HepG2 (cell line): ENCODE measurements around the gene HEPACAM. TPM values are rescaled to one million over a fixed set of nuclear protein-coding genes. Genes with fewer than 3 reads are reported as not detected.
A peak's percentile ranks its signal among the peaks of the same experiment; 100 is the strongest.

Experiments
- DNMT3B ChIP-seq: conservative IDR thresholded peaks from 2 replicates; pipeline ENCODE4 v1.6.1; 2016; ENCODE audit warnings: missing biosample characterization, control low read depth
- EHMT2 ChIP-seq: fragments of 200-600 bp; sonication (generic); IDR thresholded peaks from 2 replicates; pipeline ENCODE4 v1.7.0; 2017; ENCODE audit warnings: antibody characterized with exemption, low read depth, low read length, borderline replicate concordance
- FOSL2 ChIP-seq: sonication (generic); formaldehyde crosslinking; IDR thresholded peaks from 2 replicates; pipeline ENCODE4 v1.4.0; 2020; ENCODE audit warnings: missing genetic modification reagents
- HNRNPH1 ChIP-seq: fragments of 200-400 bp; formaldehyde crosslinking; optimal IDR thresholded peaks from 2 replicates; pipeline ENCODE3; 2017; ENCODE audit warnings: mild to moderate bottlenecking, low read depth, low read length
- JDP2 ChIP-seq: sonication (generic); formaldehyde crosslinking; IDR thresholded peaks from 2 replicates; pipeline ENCODE4 v1.8.1; 2022; ENCODE audit warnings: missing genetic modification reagents, borderline replicate concordance
- MTF1 ChIP-seq: sonication (generic); formaldehyde crosslinking; IDR thresholded peaks from 2 replicates; pipeline ENCODE4 v1.5.0; 2020; ENCODE audit warnings: missing genetic modification reagents
- RELA ChIP-seq: sonication (generic); formaldehyde crosslinking; IDR thresholded peaks from 2 replicates; pipeline ENCODE4 v1.4.0; 2020; ENCODE audit warnings: missing genetic modification reagents
- RORA ChIP-seq: sonication (generic); formaldehyde crosslinking; IDR thresholded peaks from 2 replicates; pipeline ENCODE4 v1.5.0; 2020; ENCODE audit warnings: mild to moderate bottlenecking, missing genetic modification reagents, moderate library complexity
- SYNCRIP ChIP-seq: fragments of 200-400 bp; formaldehyde crosslinking; IDR thresholded peaks from 2 replicates; pipeline ENCODE4 v1.6.1; 2018; ENCODE audit warnings: mild to moderate bottlenecking, low read depth, low read length; ENCODE audit not compliant: insufficient read depth
- THAP9 ChIP-seq: sonication (generic); formaldehyde crosslinking; IDR thresholded peaks from 2 replicates; pipeline ENCODE4; 2020; ENCODE audit warnings: missing genetic modification reagents, mild to moderate bottlenecking, borderline replicate concordance
- ZBTB26 ChIP-seq: IDR thresholded peaks from 2 replicates; pipeline ENCODE4 v1.6.1; 2016; ENCODE audit warnings: missing compliant biosample characterization, missing genetic modification reagents, borderline replicate concordance
- ZNF329 ChIP-seq: sonication (generic); formaldehyde crosslinking; IDR thresholded peaks from 2 replicates; pipeline ENCODE4 v1.9.0; 2021; ENCODE audit warnings: low read depth, mild to moderate bottlenecking, missing genetic modification reagents
- ZNF331 ChIP-seq: sonication (generic); formaldehyde crosslinking; IDR thresholded peaks from 2 replicates; pipeline ENCODE4 v1.4.0; 2020; ENCODE audit warnings: missing genetic modification reagents
- ZNF563 ChIP-seq: sonication (generic); formaldehyde crosslinking; IDR thresholded peaks from 2 replicates; pipeline ENCODE4 v1.8.0; 2022; ENCODE audit warnings: mild to moderate bottlenecking, moderate library complexity, missing genetic modification reagents
- ZNF589 ChIP-seq: sonication (generic); formaldehyde crosslinking; conservative IDR thresholded peaks from 2 replicates; pipeline ENCODE4 v1.8.0; 2022; ENCODE audit warnings: mild to moderate bottlenecking, moderate library complexity, missing genetic modification reagents
- ZNF816 ChIP-seq: sonication (generic); formaldehyde crosslinking; IDR thresholded peaks from 2 replicates; pipeline ENCODE4 v1.8.0; 2022; ENCODE audit warnings: missing genetic modification reagents, mild to moderate bottlenecking, borderline replicate concordance
- ZSCAN30 ChIP-seq: sonication (generic); formaldehyde crosslinking; IDR thresholded peaks from 2 replicates; pipeline ENCODE4 v1.5.0; 2020; ENCODE audit warnings: mild to moderate bottlenecking, missing genetic modification reagents
- polyA plus RNA-seq, 8 experiments: library from polyadenylated mRNA; depleted of rRNA in 3 of 8; stranded (reverse) in 7 of 8; unstranded in 1 of 8; fragments of >200 nt; fragmentation: Illumina TruSeq in 4 of 8; extraction: Trizol in 4 of 8; gene quantifications; 2 replicates each; pipeline versions ENCODE4 v1.2.1 to v1.2.3, GENCODE V29; 2011 to 2016; ENCODE audit warnings: low read depth in 4 of 8, missing spikeins in 1 of 8, mixed read lengths in 1 of 8; ENCODE audit not compliant: insufficient read depth in 1 of 8
- total RNA-seq, 5 experiments: library from RNA; depleted of rRNA; stranded (reverse); fragments of >200 nt; fragmentation: Illumina TruSeq; extraction: Trizol; gene quantifications; 2 replicates each; pipeline ENCODE4 v1.2.3, GENCODE V29; 2016; ENCODE audit warnings: low read depth in 1 of 5
- TF ChIP-seq, protein P1 (sequence below): sonication (generic); formaldehyde crosslinking; IDR thresholded peaks from 2 replicates; pipeline ENCODE4 v1.8.0; 2022; ENCODE audit warnings: mild to moderate bottlenecking, missing genetic modification reagents, moderate library complexity
- TF ChIP-seq, protein P2 (sequence below): IDR thresholded peaks from 2 replicates; pipeline ENCODE4 v1.6.1; 2016; ENCODE audit warnings: low read depth, borderline replicate concordance
- TF ChIP-seq, protein P3 (sequence below): sonication (generic); formaldehyde crosslinking; IDR thresholded peaks from 2 replicates; pipeline ENCODE4 v1.5.1; 2020; ENCODE audit warnings: mild to moderate bottlenecking, missing genetic modification reagents, moderate library complexity

HEPACAM gene
- total and polyA plus RNA-seq, 2 of the 13 experiments (the other 11 are each of a cell fraction or from before 2014, with no cell fraction given) = 66.9 to 121 TPM

GRCh38 chr11:124882339-124883071, 53.3 kb downstream of the HEPACAM start (continued):
- TF ChIP-seq THAP9 (CRISPR knock-in tag) (peak; percentile 41; the same call in 1 of the 2 replicates), ZSCAN30 (CRISPR knock-in tag) (no peak), MTF1 (CRISPR knock-in tag) (no peak), RELA (no peak), ZBTB26 (CRISPR knock-in tag) (no peak; the same call in 1 of the 2 replicates), ZNF816 (0 out of 2 replicates have a peak, but pooled peaks have one; percentile 43), EHMT2 (no peak), ZNF329 (CRISPR knock-in tag) (no peak), FOSL2 (CRISPR knock-in tag) (peak; percentile 54; the same call in 1 of the 2 replicates), RORA (CRISPR knock-in tag) (no peak), SYNCRIP (no peak), DNMT3B (CRISPR knock-in tag) (no peak), ZNF563 (CRISPR knock-in tag) (no peak), HNRNPH1 (no peak), ZNF589 (CRISPR knock-in tag) (no peak), JDP2 (CRISPR knock-in tag) (no peak), ZNF331 (CRISPR knock-in tag) (peak; percentile 13; the same call in 1 of the 2 replicates)
- TF ChIP-seq, protein P1, sequence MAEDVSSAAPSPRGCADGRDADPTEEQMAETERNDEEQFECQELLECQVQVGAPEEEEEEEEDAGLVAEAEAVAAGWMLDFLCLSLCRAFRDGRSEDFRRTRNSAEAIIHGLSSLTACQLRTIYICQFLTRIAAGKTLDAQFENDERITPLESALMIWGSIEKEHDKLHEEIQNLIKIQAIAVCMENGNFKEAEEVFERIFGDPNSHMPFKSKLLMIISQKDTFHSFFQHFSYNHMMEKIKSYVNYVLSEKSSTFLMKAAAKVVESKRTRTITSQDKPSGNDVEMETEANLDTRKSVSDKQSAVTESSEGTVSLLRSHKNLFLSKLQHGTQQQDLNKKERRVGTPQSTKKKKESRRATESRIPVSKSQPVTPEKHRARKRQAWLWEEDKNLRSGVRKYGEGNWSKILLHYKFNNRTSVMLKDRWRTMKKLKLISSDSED = no peak
- TF ChIP-seq, protein P2, sequence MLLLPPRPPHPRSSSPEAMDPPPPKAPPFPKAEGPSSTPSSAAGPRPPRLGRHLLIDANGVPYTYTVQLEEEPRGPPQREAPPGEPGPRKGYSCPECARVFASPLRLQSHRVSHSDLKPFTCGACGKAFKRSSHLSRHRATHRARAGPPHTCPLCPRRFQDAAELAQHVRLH (CRISPR knock-in tag) = no peak
- TF ChIP-seq, protein P3, sequence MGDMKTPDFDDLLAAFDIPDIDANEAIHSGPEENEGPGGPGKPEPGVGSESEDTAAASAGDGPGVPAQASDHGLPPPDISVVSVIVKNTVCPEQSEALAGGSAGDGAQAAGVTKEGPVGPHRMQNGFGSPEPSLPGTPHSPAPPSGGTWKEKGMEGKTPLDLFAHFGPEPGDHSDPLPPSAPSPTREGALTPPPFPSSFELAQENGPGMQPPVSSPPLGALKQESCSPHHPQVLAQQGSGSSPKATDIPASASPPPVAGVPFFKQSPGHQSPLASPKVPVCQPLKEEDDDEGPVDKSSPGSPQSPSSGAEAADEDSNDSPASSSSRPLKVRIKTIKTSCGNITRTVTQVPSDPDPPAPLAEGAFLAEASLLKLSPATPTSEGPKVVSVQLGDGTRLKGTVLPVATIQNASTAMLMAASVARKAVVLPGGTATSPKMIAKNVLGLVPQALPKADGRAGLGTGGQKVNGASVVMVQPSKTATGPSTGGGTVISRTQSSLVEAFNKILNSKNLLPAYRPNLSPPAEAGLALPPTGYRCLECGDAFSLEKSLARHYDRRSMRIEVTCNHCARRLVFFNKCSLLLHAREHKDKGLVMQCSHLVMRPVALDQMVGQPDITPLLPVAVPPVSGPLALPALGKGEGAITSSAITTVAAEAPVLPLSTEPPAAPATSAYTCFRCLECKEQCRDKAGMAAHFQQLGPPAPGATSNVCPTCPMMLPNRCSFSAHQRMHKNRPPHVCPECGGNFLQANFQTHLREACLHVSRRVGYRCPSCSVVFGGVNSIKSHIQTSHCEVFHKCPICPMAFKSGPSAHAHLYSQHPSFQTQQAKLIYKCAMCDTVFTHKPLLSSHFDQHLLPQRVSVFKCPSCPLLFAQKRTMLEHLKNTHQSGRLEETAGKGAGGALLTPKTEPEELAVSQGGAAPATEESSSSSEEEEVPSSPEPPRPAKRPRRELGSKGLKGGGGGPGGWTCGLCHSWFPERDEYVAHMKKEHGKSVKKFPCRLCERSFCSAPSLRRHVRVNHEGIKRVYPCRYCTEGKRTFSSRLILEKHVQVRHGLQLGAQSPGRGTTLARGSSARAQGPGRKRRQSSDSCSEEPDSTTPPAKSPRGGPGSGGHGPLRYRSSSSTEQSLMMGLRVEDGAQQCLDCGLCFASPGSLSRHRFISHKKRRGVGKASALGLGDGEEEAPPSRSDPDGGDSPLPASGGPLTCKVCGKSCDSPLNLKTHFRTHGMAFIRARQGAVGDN (CRISPR knock-in tag) = peak; percentile 85
